Activated naive CD4-positive, alpha-beta T cell treated with anti-CD3 and anti-CD28 coated beads for 36 hours (primary cell): Measurements from ENCODE around the gene KIF11. TPM values are rescaled to one million over a fixed set of nuclear protein-coding genes. Genes with fewer than 3 reads are reported as not detected.
"Not testable (repeated sequence)": the region's sequence is repeated elsewhere in the genome, so short reads cannot be mapped to it uniquely, and the experiment has no call there.

ENCODE experiments used
- CTCF ChIA-PET: fragments of 350-600 bp; sonication (Branson Sonifier 250); formaldehyde crosslinking; loops from one replicate; lab custom pipeline; 2021; ENCODE audit warnings: antibody characterized with exemption; lab: Charles Lee
- DNase-seq: peaks from one replicate; pipeline ENCODE4 v3.0.0-alpha.2; 2020
- H3K27ac Mint-ChIP-seq: one replicate; pipeline ENCODE4 v1.8.0; 2021; ENCODE audit warnings: mild to moderate bottlenecking, mixed read lengths
- H3K27me3 Mint-ChIP-seq: one replicate; pipeline ENCODE4 v1.8.0; 2021; ENCODE audit warnings: low read depth, mixed read lengths
- H3K36me3 Mint-ChIP-seq: one replicate; pipeline ENCODE4 v1.8.0; 2021; ENCODE audit warnings: low read depth, mixed read lengths
- H3K4me1 Mint-ChIP-seq: one replicate; pipeline ENCODE4 v1.8.0; 2021; ENCODE audit warnings: low read depth, mixed read lengths
- H3K4me3 Mint-ChIP-seq: one replicate; pipeline ENCODE4 v1.8.0; 2021; ENCODE audit warnings: mild to moderate bottlenecking, moderate library complexity, mixed read lengths
- H3K9me3 Mint-ChIP-seq: one replicate; pipeline ENCODE4 v1.8.0; 2021; ENCODE audit warnings: mixed read lengths
- intact Hi-C: fragments of 100-400 bp; cut with micrococcal nuclease; formaldehyde crosslinking; loops from one replicate; pipeline ENCODE4 v1.15.1; 2023
- total RNA-seq, 2 experiments: library from RNA; stranded (reverse); gene quantifications; one replicate each; pipeline ENCODE4 v1.2.3, GENCODE V29; 2021

Gene KIF11
- total RNA-seq: 10 to 100 TPM; 43.2 to 43.4 TPM

GRCh38 chr10:92592761-92593618 lies at the start of gene KIF11:
TSS of gene KIF11 (plus strand) at chr10:92593130. CDS start at chr10:92593376, 246 bp downstream.
- Mint-ChIP-seq H3K36me3 (peaks cover 12% of the 10 kb centered on the region), H3K4me1 (peaks cover 23% of the 10 kb centered on the region), H3K9me3 (no peaks in the 10 kb centered on the region), H3K27me3 (no peaks in the 10 kb centered on the region), H3K4me3 (peak within 1 kb of the TSS; percentile 95), H3K27ac (peak within 1 kb of the TSS; percentile 99)
- CTCF ChIA-PET: no interaction called here
- DNase-seq: peak; percentile 99
- intact Hi-C loops: loop anchor here (1.0 to 5.0 kb wide), 11 partner anchors 49 to 1371 kb away; partner anchors contain the start of genes BTAF1, CEP55, EXOC6 and FRA10AC1

GRCh38 chr10:92544296-92544695 lies 48.6 kb upstream of the KIF11 start:
- Mint-ChIP-seq H3K4me1 (peaks cover 29% of the 10 kb centered on the region), H3K9me3 (no peaks in the 10 kb centered on the region), H3K36me3 (peaks cover 13% of the 10 kb centered on the region), H3K27me3 (no peaks in the 10 kb centered on the region), H3K27ac (no peak overlapping the region), H3K4me3 (no peak overlapping the region)
- intact Hi-C loops: no loop called here
- DNase-seq: peak; percentile 12
- CTCF ChIA-PET: interaction anchor here (1.3 to 1.5 kb wide), 2 partner anchors 10 to 27 kb away, joined by 4 to 8 read pairs; no protein-coding TSS in a partner anchor

GRCh38 chr10:92545556-92545955 lies 47.4 kb upstream of the KIF11 start:
- CTCF ChIA-PET: interaction anchor here (1.5 kb wide), 2 partner anchors 29 to 55 kb away, joined by 3 to 4 read pairs; no protein-coding TSS in a partner anchor
- intact Hi-C loops: no loop called here
- H3K27me3 Mint-ChIP-seq: no peaks in the 10 kb centered on the region
- no peaks in the 10 kb centered on the region for H3K9me3 Mint-ChIP-seq
- H3K36me3 Mint-ChIP-seq: peaks cover 15% of the 10 kb centered on the region
- DNase-seq: no peak
- H3K27ac Mint-ChIP-seq: no peak overlapping the region
- peaks cover 29% of the 10 kb centered on the region for H3K4me1 Mint-ChIP-seq
- H3K4me3 Mint-ChIP-seq: no peak overlapping the region

DNA sequence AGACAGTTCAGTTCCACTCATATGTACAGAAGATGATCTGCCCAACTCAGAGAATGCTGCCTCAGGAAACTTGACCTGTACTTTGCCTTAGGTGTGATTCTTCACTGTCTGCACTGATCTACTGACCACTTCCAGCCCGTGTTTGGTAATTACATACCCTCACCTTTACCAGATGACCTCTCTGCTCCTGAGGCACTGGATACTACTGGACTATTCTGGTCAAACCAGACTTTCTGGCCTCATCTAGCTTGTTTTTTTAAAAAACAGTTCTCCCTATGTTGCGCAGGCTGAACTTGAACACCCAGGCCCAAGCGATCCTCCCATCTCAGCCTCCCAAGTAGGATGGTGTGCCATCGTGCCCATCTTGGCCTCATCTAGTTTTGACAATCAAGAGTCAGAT lies 45.3 kb upstream of the KIF11 start:
- Mint-ChIP-seq H3K9me3 (no peaks in the 10 kb centered on the region), H3K4me1 (peaks cover 21% of the 10 kb centered on the region), H3K27me3 (no peaks in the 10 kb centered on the region), H3K27ac (no peak overlapping the region), H3K36me3 (peaks cover 24% of the 10 kb centered on the region), H3K4me3 (no peak overlapping the region)
- DNase-seq: no peak
- CTCF ChIA-PET: no interaction called here
- intact Hi-C loops: no loop called here

DNA sequence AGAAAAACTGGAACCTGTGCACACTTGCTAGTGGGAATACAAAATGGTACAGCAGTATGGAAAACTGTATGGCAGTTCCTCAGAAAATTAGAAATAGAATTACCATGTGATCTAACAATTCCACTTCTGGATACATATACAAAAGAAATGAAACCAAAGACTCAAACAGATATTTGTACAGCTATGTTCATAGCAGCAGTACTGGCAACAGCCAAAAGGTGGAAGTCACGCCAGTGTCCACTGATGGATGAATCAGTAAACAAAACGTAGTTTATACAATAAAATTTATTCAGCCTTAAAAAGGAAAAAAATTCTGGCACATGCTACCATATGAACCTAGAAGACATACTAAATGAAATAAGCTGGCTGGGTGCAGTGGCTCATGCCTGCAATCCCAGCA lies 42.0 kb upstream of the KIF11 start:
- CTCF ChIA-PET: interaction anchor here (0.6 to 0.9 kb wide), 2 partner anchors 23 to 33 kb away, joined by 3 read pairs; partner anchors contain the start of gene IDE
- no peak overlapping the region for H3K4me3 Mint-ChIP-seq
- no peak for DNase-seq
- no peak overlapping the region for H3K27ac Mint-ChIP-seq
- no peaks in the 10 kb centered on the region for H3K27me3 Mint-ChIP-seq
- peaks cover 44% of the 10 kb centered on the region for H3K36me3 Mint-ChIP-seq
- intact Hi-C loops: no loop called here
- peaks cover 10% of the 10 kb centered on the region for H3K9me3 Mint-ChIP-seq
- no peaks in the 10 kb centered on the region for H3K4me1 Mint-ChIP-seq

DNA sequence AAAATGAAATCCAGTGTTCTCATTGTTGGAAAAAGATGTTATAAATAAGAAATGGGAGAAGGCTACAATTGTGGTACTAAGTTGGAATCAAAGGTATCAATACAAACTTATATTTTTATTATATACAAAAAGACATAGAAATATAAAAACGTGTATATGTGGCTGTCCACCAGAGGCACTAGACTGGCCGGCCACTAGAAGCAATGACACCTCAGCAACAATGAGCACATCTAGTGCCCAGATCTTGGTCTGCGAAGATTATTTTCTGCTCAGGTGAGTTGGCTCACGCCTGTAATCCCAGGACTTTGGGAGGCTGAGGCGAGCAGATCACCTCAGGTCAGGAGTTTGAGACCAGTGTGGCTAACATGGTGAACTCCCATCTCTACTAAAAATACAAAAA lies 40.6 kb upstream of the KIF11 start:
- DNase-seq: no peak
- intact Hi-C loops: no loop called here
- H3K27me3 Mint-ChIP-seq: no peaks in the 10 kb centered on the region
- H3K36me3 Mint-ChIP-seq: peaks cover 52% of the 10 kb centered on the region
- H3K4me1 Mint-ChIP-seq: no peaks in the 10 kb centered on the region
- H3K4me3 Mint-ChIP-seq: no peak overlapping the region
- peaks cover 10% of the 10 kb centered on the region for H3K9me3 Mint-ChIP-seq
- CTCF ChIA-PET: interaction anchor here (1.0 to 1.5 kb wide), 2 partner anchors 17 to 20 kb away, joined by 3 to 5 read pairs; no protein-coding TSS in a partner anchor
- H3K27ac Mint-ChIP-seq: no peak overlapping the region

DNA sequence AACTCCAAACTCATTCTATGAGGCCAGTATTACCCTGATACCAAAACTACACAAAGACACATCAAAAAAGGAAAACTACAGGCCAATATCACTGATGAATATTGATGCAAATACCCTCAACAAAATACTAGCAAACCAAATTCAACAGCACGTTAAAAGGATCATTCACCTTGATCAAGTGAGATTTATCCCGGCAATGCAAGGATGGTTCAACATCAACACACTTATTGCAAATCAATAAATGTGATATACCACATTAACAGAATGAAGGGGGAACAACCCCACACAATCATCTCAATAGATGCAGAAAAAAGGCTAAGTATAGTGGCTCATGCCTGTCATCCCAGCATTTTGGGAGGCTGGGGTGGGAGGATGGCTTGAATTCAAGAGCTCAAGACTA lies 39.0 kb upstream of the KIF11 start:
- Mint-ChIP-seq H3K27me3 (no peaks in the 10 kb centered on the region), H3K27ac (no peak overlapping the region), H3K9me3 (peaks cover 11% of the 10 kb centered on the region), H3K4me1 (no peaks in the 10 kb centered on the region), H3K4me3 (no peak overlapping the region), H3K36me3 (peaks cover 58% of the 10 kb centered on the region)
- intact Hi-C loops: no loop called here
- no peak for DNase-seq
- CTCF ChIA-PET: interaction anchor here (1.4 kb wide), 1 partner anchor 10 kb away, joined by 8 read pairs; no protein-coding TSS in a partner anchor

DNA sequence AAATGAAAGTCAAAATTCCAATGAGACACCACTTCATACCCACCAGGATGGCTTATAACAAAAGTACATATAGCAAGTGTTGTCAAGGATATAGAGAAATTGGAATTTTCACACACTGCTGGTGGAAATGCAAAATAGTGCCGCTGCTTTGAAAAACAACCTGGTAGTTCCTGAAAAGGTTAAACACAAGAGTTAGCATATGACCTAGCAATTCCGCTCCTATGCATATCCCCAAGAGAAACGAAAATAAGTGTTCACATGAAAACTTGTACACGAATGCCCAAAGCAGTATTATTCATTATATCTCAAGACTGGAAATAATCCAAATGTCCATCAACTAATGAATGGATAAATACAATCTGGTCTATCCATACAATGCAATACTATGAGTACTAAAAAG lies 33.9 kb upstream of the KIF11 start:
- DNase-seq: no peak
- Mint-ChIP-seq H3K4me1 (peaks cover 5% of the 10 kb centered on the region), H3K27ac (no peak overlapping the region), H3K9me3 (peaks cover 11% of the 10 kb centered on the region), H3K4me3 (no peak overlapping the region), H3K27me3 (no peaks in the 10 kb centered on the region), H3K36me3 (peaks cover 61% of the 10 kb centered on the region)
- CTCF ChIA-PET: no interaction called here
- intact Hi-C loops: no loop called here

GRCh38 chr10:92562424-92562823 lies 30.5 kb upstream of the KIF11 start:
- Mint-ChIP-seq H3K27me3 (no peaks in the 10 kb centered on the region), H3K36me3 (peaks cover 50% of the 10 kb centered on the region), H3K9me3 (peaks cover 8% of the 10 kb centered on the region), H3K27ac (no peak overlapping the region), H3K4me1 (peaks cover 19% of the 10 kb centered on the region), H3K4me3 (no peak overlapping the region)
- intact Hi-C loops: no loop called here
- DNase-seq: no peak
- CTCF ChIA-PET: no interaction called here

DNA sequence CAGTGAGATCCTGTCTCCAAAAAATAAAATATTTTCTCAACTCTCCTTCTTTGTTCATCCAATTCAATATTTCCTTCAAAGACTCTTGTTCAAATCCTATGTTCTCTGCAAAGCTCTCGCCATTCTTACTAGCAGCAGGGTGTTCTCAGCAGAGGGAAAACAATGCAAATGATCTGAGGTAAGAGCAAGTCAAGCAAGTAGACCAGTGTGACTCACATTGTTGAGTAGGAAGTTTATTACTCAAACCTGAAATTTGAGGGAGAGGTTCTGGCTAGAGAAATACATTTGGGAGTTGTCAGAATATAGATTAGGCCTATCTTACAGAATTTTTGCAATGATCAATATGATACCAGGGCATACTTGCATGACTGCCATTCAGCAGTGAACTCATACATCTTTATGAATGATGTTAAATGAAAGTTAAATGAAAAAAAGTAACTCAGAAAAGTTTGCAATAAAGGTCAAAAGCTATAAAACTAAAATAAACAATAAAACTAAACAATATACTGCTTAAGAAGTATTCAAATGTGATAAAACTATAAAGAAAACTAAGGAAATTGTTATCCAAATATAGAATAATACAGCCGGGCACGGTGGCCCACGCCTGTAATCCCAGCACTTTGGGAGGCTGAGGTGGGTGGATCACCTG lies 24.9 kb upstream of the KIF11 start:
- CTCF ChIA-PET: interaction anchor here (0.7 kb wide), 1 partner anchor 92 kb away, joined by 3 read pairs; no protein-coding TSS in a partner anchor
- intact Hi-C loops: no loop called here
- Mint-ChIP-seq H3K27me3 (no peaks in the 10 kb centered on the region), H3K4me1 (peaks cover 50% of the 10 kb centered on the region), H3K9me3 (no peaks in the 10 kb centered on the region), H3K4me3 (no peak overlapping the region), H3K36me3 (peaks cover 22% of the 10 kb centered on the region), H3K27ac (no peak overlapping the region)
- peak; percentile 9 for DNase-seq

DNA sequence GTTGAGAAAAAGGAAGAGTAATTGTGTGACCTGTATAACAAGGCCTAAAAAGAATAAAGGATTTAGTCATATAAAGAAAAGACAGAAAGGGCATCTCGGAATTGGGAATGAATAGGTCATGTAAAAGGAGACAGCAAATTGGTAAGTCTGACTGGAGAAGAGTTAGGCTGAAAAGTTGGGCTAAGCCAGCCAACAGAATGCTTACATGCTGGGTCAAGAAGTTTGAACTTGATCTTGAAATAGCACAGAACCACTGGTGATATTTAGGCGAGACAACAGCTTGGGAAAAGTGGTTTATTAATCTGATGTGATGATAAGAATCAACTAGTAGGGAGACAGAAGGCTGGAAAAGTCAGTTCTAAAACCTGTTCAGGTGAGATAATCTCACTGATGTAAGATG lies 23.9 kb upstream of the KIF11 start:
- Mint-ChIP-seq H3K4me1 (peaks cover 48% of the 10 kb centered on the region), H3K36me3 (peaks cover 19% of the 10 kb centered on the region), H3K27ac (no peak overlapping the region), H3K9me3 (no peaks in the 10 kb centered on the region), H3K27me3 (no peaks in the 10 kb centered on the region), H3K4me3 (no peak overlapping the region)
- DNase-seq: no peak
- CTCF ChIA-PET: no interaction called here
- intact Hi-C loops: no loop called here

DNA sequence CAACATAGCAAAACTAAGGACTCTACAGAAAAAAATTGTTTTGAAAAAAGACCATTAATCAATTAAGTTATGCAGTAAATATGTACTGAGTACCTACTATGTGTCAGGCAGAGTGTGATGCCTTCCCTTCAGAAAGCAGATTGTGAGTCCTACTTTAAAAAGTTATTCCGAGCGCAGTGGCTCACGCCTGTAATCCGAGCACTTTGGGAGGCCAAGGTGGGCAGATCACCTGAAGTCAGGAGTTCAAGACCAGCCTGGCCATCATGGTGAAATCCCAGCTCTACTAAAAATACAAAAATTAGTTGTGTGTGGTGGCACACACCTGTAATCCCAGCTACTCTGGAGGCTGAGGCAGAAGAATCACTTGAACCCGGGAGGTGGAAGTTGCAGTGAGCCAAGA lies 23.3 kb upstream of the KIF11 start:
- H3K27ac Mint-ChIP-seq, DNase-seq, H3K27me3 Mint-ChIP-seq, H3K4me3 Mint-ChIP-seq, H3K9me3 Mint-ChIP-seq: not testable (repeated sequence)
- CTCF ChIA-PET: interaction anchor here (0.6 kb wide), 1 partner anchor 59 kb away, joined by 4 read pairs; no protein-coding TSS in a partner anchor
- intact Hi-C loops: loop anchor here (5.0 kb wide), 1 partner anchor 772 kb away; the partner anchor contains the start of gene TNKS2
- Mint-ChIP-seq H3K36me3 (peaks cover 17% of the 10 kb centered on the region), H3K4me1 (peaks cover 47% of the 10 kb centered on the region)
